C1 segment of cervical spinal cord (tissue), 14 donors: ENCODE results near the gene GRPR.
"Not testable (repeated sequence)": the region's sequence is repeated elsewhere in the genome, so short reads cannot be mapped to it uniquely, and the experiment has no call there.

Experiments used
- DNase-seq, 14 donors: peaks; one replicate each; lab custom pipeline; 2025; lab: John Stamatoyannopoulos, UW

The GRPR gene

DNA sequence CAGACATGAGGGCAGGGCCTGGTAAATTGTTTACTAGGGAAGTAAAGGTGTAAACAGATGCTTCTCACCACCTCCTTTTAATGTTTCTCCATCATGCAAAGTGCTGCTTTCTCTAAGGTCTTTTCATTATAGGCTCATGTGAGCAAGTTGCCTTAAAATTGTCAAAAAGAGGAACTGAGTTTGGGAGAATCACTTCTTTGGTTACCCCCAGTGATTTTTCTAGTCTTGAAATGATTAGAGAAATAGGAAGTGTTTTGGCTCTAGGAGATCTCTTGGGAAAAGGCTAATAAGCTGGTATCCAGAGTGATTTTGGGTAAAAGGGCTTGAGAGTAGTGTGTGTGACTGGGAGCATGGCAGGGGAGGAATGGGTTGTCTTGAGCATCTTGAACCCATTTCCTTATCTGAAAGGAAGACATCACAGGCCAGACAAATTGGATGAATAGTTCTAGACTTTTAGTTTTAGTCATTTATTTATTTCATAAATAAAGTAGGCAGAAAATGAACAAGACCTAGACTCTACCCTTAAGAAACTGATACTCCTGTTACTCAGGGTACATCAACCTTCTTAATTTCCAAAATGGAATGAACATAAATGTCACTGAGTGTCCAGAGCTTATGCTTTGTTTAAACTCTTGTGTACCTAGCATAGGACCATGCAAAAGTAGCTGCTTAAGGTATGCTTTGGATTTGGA is 14.2 kb downstream of the GRPR start:
- no peak for DNase-seq

DNA sequence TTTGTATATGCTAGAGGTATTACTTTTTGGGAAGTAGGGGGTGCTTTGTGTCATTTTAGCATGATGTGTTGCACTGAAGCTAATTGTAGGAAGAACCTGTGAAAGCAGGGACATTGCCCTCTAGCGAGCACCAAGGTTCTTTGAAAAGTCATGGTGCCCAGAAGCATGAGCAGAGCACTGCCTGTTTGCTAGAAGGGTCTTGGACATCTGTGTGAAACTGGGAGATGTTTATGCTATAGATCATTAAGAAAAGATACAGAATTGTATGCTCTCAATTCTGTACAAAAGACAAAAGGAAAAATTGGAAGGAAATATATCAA is 14.7 kb downstream of the GRPR start:
- DNase-seq, result no peak

DNA sequence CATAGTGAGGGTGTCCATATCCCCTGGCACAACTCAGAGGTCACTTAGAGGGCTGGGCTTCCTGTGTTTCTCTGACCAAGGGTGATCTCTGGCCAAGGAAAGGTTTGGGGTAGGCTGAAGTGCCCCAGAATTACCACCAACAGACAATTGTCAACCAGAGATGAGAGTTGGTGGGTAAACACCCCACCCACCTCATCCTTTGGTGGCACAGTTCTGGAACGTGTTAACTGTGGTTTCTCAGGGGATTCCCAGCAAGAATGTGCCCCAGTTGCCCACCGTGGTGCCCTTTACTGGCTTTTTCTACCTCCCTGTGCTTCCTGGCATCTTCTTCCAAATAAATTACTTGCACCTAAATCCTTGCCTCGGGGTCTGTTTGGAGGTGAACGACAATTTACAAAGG is 17.1 kb downstream of the GRPR start:
- no peak for DNase-seq

DNA sequence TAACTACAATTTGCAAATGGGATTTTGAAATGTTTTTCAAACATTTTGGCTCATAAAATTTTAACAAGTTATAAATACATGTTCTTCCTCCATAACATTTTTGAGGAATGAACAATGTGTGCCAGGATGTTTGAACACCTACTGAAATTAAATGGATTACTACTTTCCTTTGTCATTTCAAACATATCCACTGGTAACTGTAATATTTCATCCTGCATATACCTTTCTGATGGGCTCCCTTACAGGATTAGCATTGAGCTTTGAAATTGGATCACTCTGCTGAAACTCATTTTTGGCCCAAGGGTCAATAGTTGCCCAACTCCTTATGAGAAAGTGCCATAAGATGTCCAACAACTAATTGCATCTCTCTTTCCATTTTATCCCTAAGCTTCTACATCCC is 17.6 kb downstream of the GRPR start:
- DNase-seq, result no peak

DNA sequence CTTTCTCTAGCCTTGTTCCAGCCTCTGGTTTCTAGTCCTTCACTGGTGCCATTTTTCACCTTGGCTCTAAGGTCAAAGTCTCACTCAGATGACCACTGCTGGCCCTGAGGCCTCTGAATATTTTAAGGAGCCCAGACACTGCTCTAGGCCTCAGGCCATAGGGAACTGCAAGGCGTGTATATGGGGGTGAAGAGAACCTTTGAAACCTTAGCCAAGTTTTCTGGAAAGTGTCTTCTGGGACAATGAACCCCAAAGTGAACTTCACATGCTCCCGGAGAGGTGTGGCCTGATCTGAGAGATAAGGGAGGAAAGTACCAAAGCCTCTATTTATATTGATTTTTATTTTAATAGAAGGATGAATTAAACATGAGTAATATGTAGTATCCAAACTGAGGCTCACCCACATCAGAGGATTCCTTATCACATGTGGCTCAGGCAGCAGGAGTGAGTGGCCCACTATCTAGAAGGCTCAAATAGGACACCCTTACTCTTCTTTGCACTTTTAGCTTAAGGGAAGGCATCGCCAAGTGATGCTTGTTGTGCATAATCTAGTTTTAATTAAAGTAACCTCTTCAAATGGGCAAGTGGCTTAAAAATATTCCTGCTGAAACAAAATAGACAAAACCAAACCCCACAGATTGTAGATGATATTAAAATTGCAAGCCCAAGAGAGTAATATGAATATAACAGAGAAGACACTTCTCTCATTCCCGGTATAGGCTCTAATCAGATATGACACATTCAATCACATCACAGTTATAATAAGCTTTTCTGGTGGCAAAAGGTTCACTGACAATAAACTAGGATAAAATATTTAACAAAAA is 18.3 kb downstream of the GRPR start:
- no peak for DNase-seq

DNA sequence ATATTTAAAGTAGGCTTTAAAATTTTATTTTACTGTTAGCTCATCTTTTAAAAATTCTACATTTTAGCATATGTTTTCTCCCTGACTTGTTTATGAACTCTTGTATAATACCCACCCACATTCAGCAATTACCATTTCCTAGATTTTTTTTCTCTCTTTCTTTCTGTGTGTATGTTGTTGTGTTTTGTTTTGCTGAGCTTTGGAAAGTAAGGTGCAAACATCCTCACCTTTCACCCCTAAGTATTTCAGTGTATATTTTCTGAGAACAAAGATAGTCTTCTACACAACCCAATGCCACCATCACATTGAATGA is 18.8 kb downstream of the GRPR start:
- no peak for DNase-seq

DNA sequence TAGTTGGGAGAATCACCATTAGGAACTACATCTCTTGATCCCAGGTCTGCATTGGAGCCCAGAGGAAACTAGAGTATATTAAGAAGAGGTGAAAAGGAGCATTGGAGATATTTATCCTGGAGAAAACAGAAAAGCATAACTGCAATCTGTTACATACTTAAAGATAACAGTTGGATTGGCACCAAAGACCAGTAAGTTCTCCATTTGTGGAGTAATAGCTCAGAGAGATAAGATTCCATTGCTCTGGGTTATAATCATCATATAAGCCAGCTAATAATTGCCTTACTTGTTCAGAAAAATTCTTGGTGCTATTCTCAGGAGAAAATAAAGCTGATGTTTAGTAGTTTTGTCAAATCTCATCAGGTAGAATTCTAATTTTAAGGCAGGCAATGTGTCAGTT is 20.6 kb downstream of the GRPR start:
- no peak for DNase-seq

DNA sequence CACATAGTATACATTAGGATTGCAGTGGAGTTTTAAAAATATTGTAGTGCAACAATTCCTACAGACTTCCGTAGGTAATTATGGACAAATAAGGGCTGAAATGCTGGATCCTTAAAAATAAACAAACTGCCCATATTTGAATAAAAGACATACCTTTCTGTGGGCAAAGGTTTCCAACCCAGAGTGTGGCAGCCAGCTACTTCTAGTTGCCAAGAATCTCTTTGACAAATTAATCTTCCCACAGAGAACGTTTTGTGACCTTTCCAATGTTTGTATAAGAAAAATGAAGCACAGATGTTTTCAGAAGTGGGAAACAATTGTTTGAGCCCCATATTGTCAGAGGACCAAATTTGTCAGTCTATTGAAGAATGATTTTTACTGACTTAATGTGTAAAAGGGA is 21.1 kb downstream of the GRPR start:
- no peak for DNase-seq

DNA sequence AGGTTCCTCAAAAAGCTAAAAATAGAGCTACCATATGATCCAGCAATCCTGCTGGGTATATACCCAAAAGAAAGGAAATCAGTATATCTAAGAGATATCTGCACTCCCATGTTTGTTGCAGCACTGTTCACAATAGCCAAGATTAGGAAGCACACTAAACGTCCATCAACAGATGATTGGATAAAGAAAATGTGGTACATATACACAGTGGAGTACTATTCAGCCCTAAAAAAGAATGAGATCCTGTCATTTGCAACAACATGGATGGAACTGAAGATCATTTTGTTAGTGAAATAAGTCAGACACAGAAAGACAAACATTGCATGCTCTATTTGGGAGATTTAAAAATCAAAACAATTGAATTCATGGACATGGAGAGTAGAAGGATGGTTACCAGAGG is 21.7 kb downstream of the GRPR start:
- DNase-seq, result not testable (repeated sequence)

DNA sequence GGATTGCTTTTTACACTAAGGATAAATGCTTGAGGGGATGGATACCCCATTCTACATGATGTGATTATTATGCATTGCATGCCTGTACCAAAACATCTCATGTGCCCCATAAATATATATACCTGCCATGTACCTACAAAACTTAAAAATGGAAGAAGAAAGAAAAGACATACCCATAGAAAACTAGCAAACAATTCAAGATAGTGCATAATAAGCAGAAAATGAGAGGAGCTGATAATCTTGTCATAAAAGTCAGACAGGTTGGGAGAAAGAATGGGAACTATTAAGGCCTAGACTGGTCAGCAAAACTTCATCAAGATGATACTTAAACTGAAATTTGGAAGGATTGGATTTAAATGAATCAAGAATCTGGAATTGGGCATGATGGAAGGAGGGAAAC is 22.3 kb downstream of the GRPR start:
- no peak for DNase-seq

DNA sequence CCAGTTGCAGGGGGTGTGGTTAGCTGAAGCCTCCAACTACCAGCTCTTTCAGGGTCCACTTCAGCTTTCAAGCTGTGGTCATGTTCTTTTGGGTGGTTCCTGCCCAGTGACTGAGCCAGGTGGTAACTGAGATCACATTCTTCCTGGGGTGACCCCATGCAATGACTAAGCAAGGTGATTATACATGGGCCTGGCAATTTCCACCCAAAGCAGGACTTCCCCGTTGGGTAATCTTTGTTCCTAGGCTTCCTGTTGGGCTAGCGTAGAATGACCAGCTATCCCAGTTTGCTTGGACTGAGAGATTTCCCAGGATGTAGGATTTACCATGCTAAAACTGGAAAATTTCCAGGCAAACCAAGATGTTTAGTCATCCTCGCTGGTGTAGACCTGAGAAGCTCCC is 25.5 kb downstream of the GRPR start:
- no peak for DNase-seq

DNA sequence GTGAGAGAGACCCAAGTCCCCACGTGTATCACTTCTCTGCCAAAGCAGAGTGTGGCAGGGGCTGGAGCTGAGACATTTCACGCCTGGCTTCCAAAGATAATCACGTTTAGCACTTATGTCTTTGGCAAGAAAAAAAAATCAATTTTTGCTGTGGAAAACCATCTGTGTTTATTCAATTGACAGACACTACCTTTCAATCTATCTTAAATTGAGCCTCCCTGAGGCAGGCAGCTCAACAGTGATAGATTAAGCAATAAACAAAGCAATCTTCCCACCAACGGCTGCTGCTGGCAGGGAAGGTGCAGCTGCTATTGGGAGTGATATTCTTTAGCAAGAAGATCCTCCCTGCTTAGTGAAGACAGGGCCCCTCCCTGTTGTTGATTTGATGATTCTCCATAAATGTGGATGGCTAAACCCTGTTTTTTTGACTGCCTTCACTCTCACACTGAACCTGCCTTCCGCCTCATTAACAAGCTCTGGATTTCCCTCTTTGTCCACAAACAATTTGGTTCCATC is 32.3 kb downstream of the GRPR start:
- no peak for DNase-seq

DNA sequence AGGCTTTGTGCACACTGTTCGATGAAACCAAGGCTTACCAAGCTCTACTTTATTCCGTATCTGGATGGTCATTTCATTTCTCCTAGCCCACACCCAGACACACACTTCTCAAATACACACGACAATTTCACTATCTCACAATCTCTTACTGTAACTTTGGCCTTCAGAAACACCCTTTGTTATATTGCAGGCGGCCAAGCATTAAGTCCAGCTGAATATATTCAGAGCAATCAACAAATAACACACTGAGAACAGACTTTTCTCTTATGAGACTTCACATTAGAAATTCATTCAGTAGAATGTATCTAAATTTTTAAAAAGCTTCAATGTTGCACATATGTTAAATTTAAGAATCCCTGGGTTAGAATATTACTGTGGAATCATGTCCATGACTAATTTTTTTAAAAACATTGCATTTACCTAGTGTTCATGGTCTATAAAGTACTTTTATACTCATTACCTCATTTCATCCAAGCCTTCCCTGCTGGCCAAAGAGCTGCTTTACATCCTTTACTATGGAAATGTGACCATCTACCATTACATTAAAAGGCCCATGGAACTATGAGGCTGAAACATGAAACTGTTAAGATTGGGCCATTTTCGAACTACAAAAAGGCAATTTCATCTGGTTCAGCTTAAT is 33.4 kb downstream of the GRPR start:
- no peak for DNase-seq

DNA sequence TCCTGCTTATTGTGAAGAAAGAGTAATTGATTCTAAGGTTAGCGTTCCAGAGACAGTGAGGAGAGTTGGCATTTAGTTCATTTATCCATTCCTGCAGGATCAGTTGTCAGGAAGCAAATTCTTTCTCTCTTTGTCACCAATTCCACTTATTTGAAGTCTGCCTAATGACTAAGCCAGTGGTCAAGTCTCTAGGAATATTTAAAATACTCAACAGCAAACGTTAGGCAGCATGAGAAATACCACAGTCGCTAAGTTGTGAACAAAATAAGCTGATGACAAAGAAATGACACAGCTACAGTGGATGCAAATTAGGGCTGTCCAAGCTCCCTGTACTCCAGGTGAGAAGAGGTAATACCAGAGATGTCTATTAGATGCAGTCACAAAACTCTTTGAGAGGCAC is 37.4 kb downstream of the GRPR start:
- DNase-seq, result no peak

DNA sequence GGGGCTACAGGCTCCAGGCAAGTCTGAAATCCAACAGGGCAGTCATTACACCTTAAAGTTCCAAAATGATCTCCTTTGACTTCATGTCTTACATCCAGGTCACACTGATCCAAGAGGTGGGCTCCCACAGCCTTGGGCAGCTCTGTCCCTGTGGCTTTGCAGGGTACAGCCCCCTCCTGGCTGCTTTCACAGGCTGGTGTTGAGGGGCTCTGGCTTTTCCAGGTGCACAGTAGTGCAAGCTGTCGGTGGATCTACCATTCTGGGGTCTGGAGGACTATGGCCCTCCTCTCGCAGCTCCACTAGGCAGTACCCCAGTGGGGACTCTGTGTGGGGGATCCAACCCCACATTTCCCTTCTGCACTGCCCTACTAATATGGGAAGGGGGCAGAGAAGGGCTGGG is 37.8 kb downstream of the GRPR start:
- not testable (repeated sequence) for DNase-seq

DNA sequence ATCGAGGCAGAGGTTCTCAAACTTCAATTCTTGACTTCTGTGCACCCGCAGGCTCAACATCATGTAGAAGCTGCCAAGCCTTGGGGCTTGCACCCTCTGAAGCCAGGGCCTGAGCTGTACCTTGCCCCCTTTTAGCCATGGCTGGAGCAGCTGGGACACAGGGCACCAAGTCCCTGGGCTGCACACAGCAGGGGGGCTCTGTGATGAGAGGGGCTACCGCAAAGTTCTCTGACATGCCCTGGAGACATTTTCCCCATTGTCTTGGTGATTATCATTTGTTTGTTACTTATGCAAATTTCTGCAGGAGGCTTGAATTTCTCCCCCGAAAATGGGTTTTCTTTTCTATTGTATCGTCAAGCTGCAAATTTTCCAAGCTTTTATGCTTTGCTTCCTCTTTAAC is 39.0 kb downstream of the GRPR start:
- DNase-seq, result no peak

DNA sequence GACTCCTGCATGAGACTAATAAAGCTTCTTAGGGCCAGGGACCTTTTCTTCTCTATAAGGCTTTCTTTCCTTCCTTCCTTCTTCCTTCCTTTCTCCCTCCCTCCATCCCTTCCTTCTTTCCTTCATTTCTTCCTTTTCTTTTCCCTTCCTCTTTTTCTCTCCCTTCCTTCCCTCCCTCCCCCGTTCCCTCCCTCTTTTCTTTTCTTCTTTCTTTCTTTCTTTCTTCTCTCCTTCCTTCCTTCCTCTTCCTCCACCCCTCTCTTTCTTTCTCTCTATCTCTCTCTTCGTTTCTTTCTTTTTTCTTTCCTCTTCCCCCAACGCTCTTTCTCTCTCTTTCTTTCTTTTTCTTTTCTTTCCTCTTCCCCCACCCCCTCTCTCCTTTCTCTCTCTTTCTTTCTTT is 41.4 kb downstream of the GRPR start:
- no peak for DNase-seq

DNA sequence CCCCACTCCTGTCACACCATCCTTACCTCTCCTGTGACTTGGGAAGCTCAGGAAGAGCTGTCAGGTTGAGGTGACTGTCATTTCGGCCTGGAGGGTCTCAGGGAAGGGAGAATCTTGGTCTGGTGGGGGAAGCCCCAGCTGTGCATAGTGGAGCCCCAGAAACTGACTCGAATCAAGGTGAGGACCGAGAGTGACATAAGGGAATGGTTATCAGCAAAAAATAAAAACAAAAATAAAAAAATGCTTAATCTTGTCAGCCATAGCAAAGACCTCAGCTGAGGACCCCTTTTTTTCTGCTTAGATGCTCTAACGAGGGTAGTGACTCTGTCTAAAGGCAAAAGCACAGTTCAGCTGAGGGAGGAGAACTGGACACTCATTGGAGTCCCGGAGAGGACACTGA is 43.8 kb downstream of the GRPR start, which contains the start of gene MAGEB17:
TSS of gene MAGEB17 (plus strand) at position 301 of the 400 bp plus-strand sequence. CDS start 2,902 bp downstream, outside the sequence.
- no peak for DNase-seq

DNA sequence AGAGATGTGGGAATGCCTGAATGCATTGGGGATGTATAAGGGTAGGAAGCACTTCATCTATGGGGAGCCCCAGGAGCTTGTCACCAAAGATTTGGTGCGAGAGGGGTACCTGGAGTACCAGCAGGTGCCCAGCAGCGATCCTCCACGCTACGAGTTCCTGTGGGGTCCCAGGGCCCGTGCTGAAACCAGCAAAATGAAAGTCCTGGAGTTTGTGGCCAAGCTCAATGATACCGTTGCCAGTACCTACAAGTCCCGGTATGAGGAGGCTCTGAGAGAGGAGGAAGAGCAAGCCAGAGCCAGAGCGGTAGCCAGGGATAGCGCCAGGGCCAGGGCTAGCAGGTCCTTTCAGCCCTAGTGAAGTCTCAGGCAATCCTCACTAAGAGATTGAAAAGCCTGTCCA is 47.7 kb downstream of the GRPR start:
- DNase-seq, result no peak

DNA sequence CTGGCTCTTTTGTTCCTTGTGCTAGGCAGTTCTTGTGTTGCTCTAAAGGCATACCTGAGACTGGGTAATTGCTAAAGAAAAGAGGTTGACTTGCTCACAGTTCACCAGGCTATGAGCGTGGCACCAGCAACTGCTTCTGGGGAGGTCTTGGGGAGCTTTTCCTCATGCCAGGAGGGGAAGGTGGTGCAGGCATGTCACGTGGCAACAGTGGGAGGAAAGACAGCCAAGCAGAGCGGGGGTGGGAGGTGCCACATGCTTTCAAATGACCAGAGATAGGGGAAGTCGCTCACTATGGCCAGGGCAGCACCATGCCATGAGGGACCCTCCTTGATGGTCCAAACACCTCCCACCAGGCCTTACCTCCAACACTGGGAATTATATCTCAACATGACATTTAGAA is 48.6 kb downstream of the GRPR start:
- DNase-seq, result no peak

DNA sequence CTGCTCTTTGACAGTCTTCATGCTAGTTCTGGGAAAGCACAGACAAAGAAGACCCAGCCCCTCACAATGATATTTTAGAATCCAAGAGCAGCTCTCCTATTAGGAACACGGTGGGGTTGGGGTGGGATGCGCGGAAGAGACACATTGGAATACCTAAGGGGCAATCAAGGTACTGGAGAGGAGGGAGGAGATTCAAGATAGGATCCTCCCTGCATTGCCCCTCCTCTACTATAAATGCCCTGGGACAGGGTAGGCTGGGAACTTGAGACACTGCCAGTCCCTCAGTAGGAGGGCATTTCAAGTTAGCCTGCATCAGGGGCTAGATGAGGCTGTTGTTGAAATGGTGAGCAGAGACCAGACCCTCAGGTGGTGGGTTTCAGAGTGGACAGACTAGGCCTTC is 49.0 kb downstream of the GRPR start:
- no peak for DNase-seq

DNA sequence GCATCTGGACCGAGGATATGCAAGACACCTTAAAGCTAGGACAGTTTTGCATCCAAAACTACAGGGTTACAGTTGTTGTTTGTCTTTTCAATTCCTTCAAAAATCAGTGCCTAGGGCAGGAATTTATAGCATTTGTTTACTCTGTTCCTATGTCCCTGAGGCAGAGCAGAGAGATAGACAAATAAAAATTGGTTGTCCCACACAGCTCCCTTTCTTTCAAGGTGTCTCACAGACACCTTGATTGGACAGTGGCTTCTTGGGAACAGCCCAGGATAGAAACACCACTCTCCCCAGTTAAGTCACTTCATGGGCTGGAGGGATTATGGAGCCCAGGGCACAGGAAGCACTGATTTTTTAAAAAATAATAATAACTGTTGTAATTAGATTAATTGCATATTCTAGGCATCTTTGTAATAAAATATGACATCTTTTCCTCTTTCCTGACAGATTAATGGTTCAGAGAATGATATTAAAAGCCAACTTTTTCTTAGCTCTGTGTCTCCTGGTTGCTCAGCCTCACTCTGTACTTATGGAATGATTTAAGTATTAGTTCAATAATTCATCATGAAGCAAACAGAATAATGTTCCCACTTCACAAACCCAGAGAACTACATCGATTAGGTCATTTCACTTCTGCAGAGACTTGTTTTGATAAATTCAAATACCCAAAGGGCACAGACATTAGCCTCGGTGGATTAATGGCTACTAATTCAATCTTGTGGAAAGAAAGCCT is 52.1 kb downstream of the GRPR start:
- no peak for DNase-seq
